A549 (cell line): ENCODE data around the gene SIRT3. TPM values are rescaled to one million over a fixed set of nuclear protein-coding genes. Genes with fewer than 3 reads are reported as not detected.

Source experiments
- ATAC-seq, 2 experiments: fragments of 200-7000 bp in 1 of 2; fragments of >200 bp in 1 of 2; cut with Nextera tagmentation in 1 of 2; cut with Tn5 transposase in 1 of 2; 3 replicates each; pipeline versions ENCODE4 v1.8.0 to v1.9.1; 2018 to 2020; ENCODE audit warnings: mild to moderate bottlenecking in 1 of 2, moderate library complexity in 1 of 2
- CTCF ChIA-PET: fragments of 300-600 bp; sonication (Branson Sonifier 250); formaldehyde crosslinking; extraction: SDS; loops from one replicate; lab custom pipeline; 2021; ENCODE audit warnings: antibody characterized with exemption, inconsistent platforms; lab: Yijun Ruan, JAX
- POLR2A ChIA-PET: fragments of 350-600 bp; formaldehyde crosslinking; extraction: SDS; loops from one replicate; lab custom pipeline; 2021; ENCODE audit warnings: antibody characterized with exemption, inconsistent platforms; lab: Yijun Ruan, JAX
- DNase-seq, 2 experiments: peaks; one replicate each; pipeline versions ENCODE4 v3.0.0 to v3.0.0-alpha.2; 2011 to 2016; ENCODE audit warnings: low read depth in 1 of 2, low spot score in 1 of 2
- FAIRE-seq: peaks from 2 replicates; lab custom pipeline; 2011; peaks lifted over from hg19 to GRCh38; lab: Jason Lieb, UNC
- H3K27ac ChIP-seq, 2 experiments: fragments of >200 bp; sonication (Bioruptor Twin); formaldehyde crosslinking; 3 replicates each; pipeline ENCODE4 v1.5.1; 2016 to 2017
- H3K4me1 ChIP-seq: fragments of >200 bp; sonication (Bioruptor Twin); formaldehyde crosslinking; 3 replicates; pipeline ENCODE4 v1.6.1; 2016
- H3K4me2 ChIP-seq: fragments of >200 bp; sonication (Bioruptor Twin); formaldehyde crosslinking; 3 replicates; pipeline ENCODE4 v1.6.1; 2016
- H3K4me3 ChIP-seq: fragments of >200 bp; sonication (Bioruptor Twin); formaldehyde crosslinking; 3 replicates; pipeline ENCODE4 v1.5.1; 2016
- H3K9me3 ChIP-seq: fragments of >200 bp; sonication (Bioruptor Twin); formaldehyde crosslinking; 3 replicates; pipeline ENCODE4 v1.6.1; 2016
- CBX2 ChIP-seq: fragments of 200-600 bp; sonication (generic); IDR thresholded peaks from 2 replicates; pipeline ENCODE4 v1.6.1; 2016; ENCODE audit warnings: low read depth, mild to moderate bottlenecking, borderline replicate concordance
- CBX8 ChIP-seq: fragments of 200-600 bp; sonication (generic); IDR thresholded peaks from 2 replicates; pipeline ENCODE4 v1.6.1; 2016
- CHD2 ChIP-seq: fragments of 150-350 bp; IDR thresholded peaks from 2 replicates; pipeline ENCODE4 v1.6.1; 2014; ENCODE audit warnings: low read length; ENCODE audit not compliant: partially characterized antibody
- CTCF ChIP-seq: fragments of >200 bp; sonication (Bioruptor Twin); formaldehyde crosslinking; IDR thresholded peaks from 3 replicates; pipeline ENCODE4 v1.5.1; 2016
- ELK1 ChIP-seq: fragments of 150-350 bp; IDR thresholded peaks from 2 replicates; pipeline ENCODE4 v1.6.1; 2014; ENCODE audit warnings: low read depth, mild to moderate bottlenecking, low read length
- EP300 ChIP-seq, 2 experiments: fragments of >200 bp; sonication (Bioruptor Twin); formaldehyde crosslinking; IDR thresholded peaks; 2 replicates in 1 of 2; 3 replicates in 1 of 2; pipeline ENCODE4 v1.6.1; 2016 to 2017
- ESRRA ChIP-seq: fragments of 150-350 bp; IDR thresholded peaks from 2 replicates; pipeline ENCODE4 v1.6.1; 2014; ENCODE audit warnings: mild to moderate bottlenecking, low read length, borderline replicate concordance
- FOSB ChIP-seq: fragments of 250-450 bp; sonication (Bioruptor Pico); IDR thresholded peaks from 2 replicates; pipeline ENCODE4 v1.5.0; 2020; ENCODE audit warnings: mild to moderate bottlenecking, moderate library complexity
- HDAC2 ChIP-seq: fragments of 200-600 bp; sonication (generic); IDR thresholded peaks from 2 replicates; pipeline ENCODE4 v1.6.1; 2016
- HEYL ChIP-seq: fragments of 250-450 bp; sonication (Bioruptor Pico); IDR thresholded peaks from 2 replicates; pipeline ENCODE4 v1.8.0; 2021; ENCODE audit warnings: mild to moderate bottlenecking, moderate library complexity
- HMGXB4 ChIP-seq: fragments of 250-450 bp; sonication (Bioruptor Pico); IDR thresholded peaks from 2 replicates; pipeline ENCODE4 v1.5.0; 2021; ENCODE audit warnings: mild to moderate bottlenecking, moderate library complexity, borderline replicate concordance
- HOXA7 ChIP-seq: fragments of 250-450 bp; sonication (Bioruptor Pico); IDR thresholded peaks from 2 replicates; pipeline ENCODE4 v1.5.0; 2020; ENCODE audit warnings: mild to moderate bottlenecking, moderate library complexity
- KDM1A ChIP-seq: fragments of 200-600 bp; sonication (generic); IDR thresholded peaks from 2 replicates; pipeline ENCODE4 v1.6.1; 2016; ENCODE audit warnings: low read depth, mild to moderate bottlenecking
- KDM5A ChIP-seq: fragments of 200-600 bp; sonication (generic); IDR thresholded peaks from 2 replicates; pipeline ENCODE4 v1.6.1; 2016; ENCODE audit warnings: antibody characterized with exemption, mild to moderate bottlenecking
- MAX ChIP-seq: IDR thresholded peaks from 2 replicates; pipeline ENCODE4 v1.6.1; 2012
- MYC ChIP-seq: IDR thresholded peaks from 2 replicates; pipeline ENCODE4 v1.6.1; 2012; ENCODE audit warnings: mild to moderate bottlenecking, inconsistent platforms, low read length, improper control_type of control experiment, borderline replicate concordance
- NR3C1 ChIP-seq: fragments of >200 bp; sonication (Bioruptor Twin); formaldehyde crosslinking; IDR thresholded peaks from 3 replicates; pipeline ENCODE4 v1.6.1; 2017
- PHF8 ChIP-seq: fragments of 200-600 bp; sonication (generic); IDR thresholded peaks from 2 replicates; pipeline ENCODE4 v1.6.1; 2016; ENCODE audit warnings: low read depth, mild to moderate bottlenecking, antibody characterized with exemption, moderate library complexity, borderline replicate concordance
- ZFP36 ChIP-seq: fragments of 450-650 bp; IDR thresholded peaks from 2 replicates; pipeline ENCODE4 v1.6.1; 2014; ENCODE audit warnings: borderline replicate concordance; ENCODE audit not compliant: partially characterized antibody
- ZSCAN20 ChIP-seq: fragments of 250-450 bp; sonication (Bioruptor Pico); IDR thresholded peaks from 2 replicates; pipeline ENCODE4 v1.8.0; 2022; ENCODE audit warnings: mild to moderate bottlenecking, moderate library complexity
- WGBS: methylation state at CpG from one replicate; pipeline ENCODE4 v1.1.6; 2017; ENCODE audit errors: missing lambda C conversion rate; 5-methylcytosine and 5-hydroxymethylcytosine counted together
- polyA plus RNA-seq, 4 experiments: library from polyadenylated mRNA; depleted of rRNA in 3 of 4; stranded (reverse); fragments of >200 nt; fragmentation: RNase III in 1 of 4; extraction: RNeasy Plus Mini Kit Qiagen cat#74134 plus additional on column Dnase treatment in 1 of 4; gene quantifications; 2 replicates in 3 of 4; 3 replicates in 1 of 4; pipeline ENCODE4 v1.2.3, GENCODE V29; 2011 to 2017

The SIRT3 gene
- polyA plus RNA-seq, 2 of the 4 experiments (the other 2 are of a cell fraction) = 20.3 to 22.3 TPM

GRCh38 chr11:281486-282161 is 45.5 kb upstream of the SIRT3 start:
- peak overlapping the region; percentile 85; the same call in 1 of the 3 replicates for H3K4me2 ChIP-seq
- WGBS = 25% methylated on average over 10 of the region's 26 CpGs
- H3K27ac ChIP-seq = no peak overlapping the region
- no peak for TF ChIP-seq MAX
- TF ChIP-seq KDM1A = no peak
- TF ChIP-seq MYC = no peak
- no peak for TF ChIP-seq ZSCAN20 (CRISPR knock-in tag)
- no peak for TF ChIP-seq CBX2
- no peak for TF ChIP-seq KDM5A
- no peak for TF ChIP-seq ESRRA
- H3K4me3 ChIP-seq = no peak overlapping the region
- ChIA-PET POLR2A (no interaction called here), CTCF (interaction anchor here (0.8 to 2.9 kb wide), 6 partner anchors 11 to 237 kb away, joined by 3 to 13 read pairs (median 6); no protein-coding TSS in a partner anchor)
- peaks cover 14% of the 10 kb centered on the region; the same call in 1 of the 3 replicates for H3K4me1 ChIP-seq
- no peaks in the 10 kb centered on the region; the same call in 2 of the 3 replicates for H3K9me3 ChIP-seq
- FAIRE-seq = no peak
- peak in 1 of 2 experiments; percentile 15; a peak in 4 of 6 replicates for ATAC-seq
- no peak for DNase-seq

GRCh38 chr11:280706-281485 is 44.8 kb upstream of the SIRT3 start:
- CTCF ChIA-PET = interaction anchor here (0.8 to 2.9 kb wide), 6 partner anchors 10 to 238 kb away, joined by 3 to 13 read pairs (median 6); no protein-coding TSS in a partner anchor
- peak overlapping the region; percentile 85 for H3K4me2 ChIP-seq
- H3K4me1 ChIP-seq = peaks cover 14% of the 10 kb centered on the region; the same call in 1 of the 3 replicates
- no peak for FAIRE-seq
- TF ChIP-seq ZFP36 (no peak), CBX8 (no peak), PHF8 (no peak), HEYL (CRISPR knock-in tag) (no peak), EP300 (IDR thresholded peaks at IDR 0.05) (no peak), ELK1 (no peak), HMGXB4 (CRISPR knock-in tag) (no peak), HDAC2 (no peak), FOSB (CRISPR knock-in tag) (no peak), CHD2 (no peak), HOXA7 (CRISPR knock-in tag) (no peak), CTCF (no peak), NR3C1 (no peak)
- peak; percentile 3 to 5; a peak in 1 of 6 replicates for ATAC-seq
- WGBS = 28% methylated on average over 64 of the region's 79 CpGs
- H3K9me3 ChIP-seq = no peaks in the 10 kb centered on the region; the same call in 2 of the 3 replicates
- POLR2A ChIA-PET = no interaction called here
- peak overlapping the region; percentile 33; the same call in 1 of the 3 replicates for H3K4me3 ChIP-seq
- H3K27ac ChIP-seq = no peak overlapping the region
- peak in 1 of 2 experiments; percentile 37 for DNase-seq
